Measurements from ENCODE around the gene ZNF565. TPM values are rescaled to one million over a fixed set of nuclear protein-coding genes. Genes with fewer than 3 reads are reported as not detected.

Gene ZNF565
- total RNA-seq, 1 experiment from 2014 or later, result 4.8 TPM

- peaks cover 14% of the 10 kb centered on the region for H3K27me3 Mint-ChIP-seq (ENCODE audit: low read depth)
- H3K14ac ChIP-seq (ENCODE audit: insufficient read depth, low read length), result no peak overlapping the region
- no peak overlapping the region for H3K56ac ChIP-seq (ENCODE audit: insufficient read length, low read depth, low read length)
- H3K9me3 Mint-ChIP-seq, result peaks cover 9 to 23% of the 10 kb centered on the region in 2 experiments
- H3K18ac ChIP-seq (ENCODE audit: insufficient read length, low read depth, low read length), result no peak overlapping the region
- H3K9me3 ChIP-seq (ENCODE audit: control insufficient read depth, low read depth, low read length), result peaks cover 10% of the 10 kb centered on the region
- no peaks in the 10 kb centered on the region for H3K79me2 ChIP-seq (ENCODE audit: insufficient read depth, low read length)
- peaks cover 21 to 35% of the 10 kb centered on the region in 2 experiments for H3K4me1 Mint-ChIP-seq
- no peak overlapping the region for H2BK120ac ChIP-seq (ENCODE audit: low read depth, low read length, poor library complexity, severe bottlenecking)
- no peak for TF ChIP-seq CTCF (conservative IDR thresholded peaks at IDR 0.05)
- H3K4me3 Mint-ChIP-seq, result no peak overlapping the region
- H4K91ac ChIP-seq (ENCODE audit: insufficient read length, low read depth, low read length), result no peak overlapping the region
- peaks cover 3% of the 10 kb centered on the region for H3K23me2 ChIP-seq (ENCODE audit: insufficient read length, low read depth, low read length, poor library complexity, severe bottlenecking)
- no peak overlapping the region for H2BK12ac ChIP-seq (ENCODE audit: insufficient read length, low read depth, low read length)
- no peak overlapping the region for H2BK15ac ChIP-seq (ENCODE audit: low read depth, low read length)
- H3K9ac ChIP-seq (ENCODE audit: extremely low read depth, insufficient read length, low read length), result no peak overlapping the region
- H4K20me1 ChIP-seq (ENCODE audit: control insufficient read depth, insufficient read depth, insufficient read length), result no peaks in the 10 kb centered on the region
- no peak overlapping the region for H3T11ph ChIP-seq (ENCODE audit: low read length)
- H3K23ac ChIP-seq (ENCODE audit: insufficient read length, low read depth, low read length), result no peak overlapping the region
- H4K8ac ChIP-seq (replicated peaks; ENCODE audit: insufficient read length, low read depth, low read length), result no peak overlapping the region
- no peak overlapping the region for H3K4ac ChIP-seq (ENCODE audit: low read depth, low read length)
- no peak overlapping the region for H3K4me2 ChIP-seq (ENCODE audit: insufficient read depth, insufficient read length, low read length)
- peaks cover 9 to 45% (median 41%) of the 10 kb centered on the region in 3 experiments for H3K36me3 Mint-ChIP-seq (ENCODE audit: insufficient read depth in 1 of 3, low read depth in 3 of 3)
- H2AFZ ChIP-seq (ENCODE audit: low read length), result no peak overlapping the region
- no peaks in the 10 kb centered on the region for H3K79me1 ChIP-seq (ENCODE audit: insufficient read depth, low read depth, low read length, poor library complexity, severe bottlenecking)
- H4K5ac ChIP-seq (ENCODE audit: insufficient read length, low read depth, low read length), result no peak overlapping the region
- H2BK5ac ChIP-seq (ENCODE audit: insufficient read length, low read length), result no peak overlapping the region
- no peak overlapping the region for H3K27ac Mint-ChIP-seq
- H2AK5ac ChIP-seq (ENCODE audit: insufficient read length, low read length), result no peak overlapping the region
- no peak overlapping the region for H3K27ac ChIP-seq (ENCODE audit: insufficient read length, low read depth, low read length)
- WGBS (ENCODE audit: extremely low coverage, insufficient read length, low lambda C conversion rate), result no CpG with 5 or more reads among the region's 1 CpG
- DNase-seq, result no peak
- no peaks in the 10 kb centered on the region for H3K4me1 ChIP-seq (ENCODE audit: insufficient read depth, low read length)
- H3K27me3 ChIP-seq (ENCODE audit: insufficient read depth, low read length), result no peaks in the 10 kb centered on the region
- H2BK20ac ChIP-seq (ENCODE audit: low read depth, low read length, poor library complexity, severe bottlenecking), result no peak overlapping the region
Measured at GRCh38 chr19:36252047-36252446, 37.6 kb upstream of the ZNF565 start.
